Activated CD8-positive, alpha-beta memory T cell treated with anti-CD3 and anti-CD28 coated beads, Interleukin-2, amount 50 U/mL, for 48 hours (primary cell): ENCODE data around the gene KNTC1.

Source experiments
- DNase-seq: peaks from one replicate; pipeline ENCODE4 v3.0.0-alpha.2; 2020

KNTC1 gene

GRCh38 chr12:122656298-122656697 lies 129.2 kb downstream of the KNTC1 start:
- DNase-seq, result no peak

- DNase-seq, result no peak
Measured at GRCh38 chr12:122659579-122659978, 132.5 kb downstream of the KNTC1 start.

- DNase-seq, result no peak
Measured at GRCh38 chr12:122661246-122661645, 134.2 kb downstream of the KNTC1 start.

- DNase-seq, result no peak
Measured at GRCh38 chr12:122661938-122662337, 134.9 kb downstream of the KNTC1 start.

GRCh38 chr12:122665349-122665748 lies 138.3 kb downstream of the KNTC1 start:
- DNase-seq, result no peak

- DNase-seq, result no peak
Measured at GRCh38 chr12:122665759-122666158, 138.7 kb downstream of the KNTC1 start.

GRCh38 chr12:122668268-122668667 lies 141.2 kb downstream of the KNTC1 start:
- DNase-seq, result no peak

GRCh38 chr12:122669397-122670070 lies 142.5 kb downstream of the KNTC1 start:
- DNase-seq, result no peak

- DNase-seq, result no peak
Measured at GRCh38 chr12:122672515-122672914, 145.5 kb downstream of the KNTC1 start.
